HS-5 (cell line): Measurements from ENCODE around the gene RAB11FIP4.

Source experiments
- DNase-seq: peaks from one replicate; pipeline ENCODE4 v3.0.0-alpha.2; 2012; ENCODE audit warnings: low read depth

Gene RAB11FIP4

GRCh38 chr17:31386542-31387075, 4.9 kb upstream of the RAB11FIP4 start:
- DNase-seq, result no peak

DNA sequence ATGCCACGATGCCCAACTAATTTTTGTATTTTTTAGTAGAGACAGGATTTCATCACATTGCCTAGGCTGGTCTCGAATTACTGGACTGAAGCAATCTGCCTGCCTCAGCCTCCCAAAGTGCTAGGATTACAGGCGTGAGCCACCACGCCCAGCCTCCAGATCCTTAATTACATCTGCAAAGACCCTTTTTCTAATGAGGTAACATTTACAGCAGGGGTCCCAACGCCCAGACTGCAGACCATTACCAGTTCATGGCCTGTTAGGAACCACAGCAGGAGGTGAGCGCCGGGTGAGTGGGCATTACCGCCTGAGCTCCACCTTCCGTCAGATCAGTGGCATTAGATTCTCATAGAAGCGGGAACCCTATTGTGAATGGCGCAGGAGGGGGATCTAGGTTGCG, 4.0 kb upstream of the RAB11FIP4 start:
- no peak for DNase-seq

- no peak for DNase-seq
These were observed 3.1 kb upstream of the RAB11FIP4 start for GRCh38 chr17:31388351-31388750.

GRCh38 chr17:31388770-31389656, 2.5 kb upstream of the RAB11FIP4 start:
- no peak for DNase-seq

DNA sequence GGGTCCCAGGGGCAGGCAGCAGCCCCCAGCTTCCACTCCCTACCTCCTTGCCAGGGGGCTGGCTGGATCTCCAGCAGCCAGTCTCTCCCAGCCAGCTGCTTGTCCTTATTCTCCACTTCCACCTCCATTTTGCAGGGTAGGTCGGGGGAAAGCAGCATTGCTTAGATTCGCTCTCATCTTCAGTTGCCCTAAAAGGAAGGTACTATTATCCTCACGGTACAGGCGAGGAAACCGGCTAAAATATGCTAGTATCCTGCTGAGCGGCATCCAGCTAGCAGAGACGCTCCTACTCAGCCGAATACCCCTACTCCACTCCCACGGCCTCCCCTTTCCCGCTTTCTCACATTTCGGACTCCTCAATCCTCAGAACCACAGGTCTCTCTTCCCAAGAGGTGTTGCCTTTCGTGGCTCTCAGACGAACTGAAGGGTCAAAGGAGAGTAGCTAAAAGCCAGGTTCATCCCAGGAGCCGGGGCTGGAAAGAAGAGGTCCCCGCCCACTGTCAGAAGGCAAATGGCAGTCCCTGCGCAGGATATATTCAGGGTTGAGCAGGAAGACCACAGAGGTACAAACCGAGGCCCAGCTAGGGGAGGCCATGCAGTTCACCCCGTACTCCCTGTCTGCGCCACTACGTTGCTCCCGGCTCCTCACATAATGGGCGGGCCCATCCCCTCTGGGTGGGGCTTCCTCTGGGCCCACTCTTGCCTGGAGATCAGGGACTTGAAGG, 1.7 kb upstream of the RAB11FIP4 start:
- DNase-seq, result no peak

GRCh38 chr17:31390426-31390747, 1.1 kb upstream of the RAB11FIP4 start:
- no peak for DNase-seq

GRCh38 chr17:31390748-31391495, 553 bp upstream of the RAB11FIP4 start:
- DNase-seq, result no peak

- DNase-seq, result no peak
These were observed 754 bp downstream of the RAB11FIP4 start for GRCh38 chr17:31392002-31392855.

DNA sequence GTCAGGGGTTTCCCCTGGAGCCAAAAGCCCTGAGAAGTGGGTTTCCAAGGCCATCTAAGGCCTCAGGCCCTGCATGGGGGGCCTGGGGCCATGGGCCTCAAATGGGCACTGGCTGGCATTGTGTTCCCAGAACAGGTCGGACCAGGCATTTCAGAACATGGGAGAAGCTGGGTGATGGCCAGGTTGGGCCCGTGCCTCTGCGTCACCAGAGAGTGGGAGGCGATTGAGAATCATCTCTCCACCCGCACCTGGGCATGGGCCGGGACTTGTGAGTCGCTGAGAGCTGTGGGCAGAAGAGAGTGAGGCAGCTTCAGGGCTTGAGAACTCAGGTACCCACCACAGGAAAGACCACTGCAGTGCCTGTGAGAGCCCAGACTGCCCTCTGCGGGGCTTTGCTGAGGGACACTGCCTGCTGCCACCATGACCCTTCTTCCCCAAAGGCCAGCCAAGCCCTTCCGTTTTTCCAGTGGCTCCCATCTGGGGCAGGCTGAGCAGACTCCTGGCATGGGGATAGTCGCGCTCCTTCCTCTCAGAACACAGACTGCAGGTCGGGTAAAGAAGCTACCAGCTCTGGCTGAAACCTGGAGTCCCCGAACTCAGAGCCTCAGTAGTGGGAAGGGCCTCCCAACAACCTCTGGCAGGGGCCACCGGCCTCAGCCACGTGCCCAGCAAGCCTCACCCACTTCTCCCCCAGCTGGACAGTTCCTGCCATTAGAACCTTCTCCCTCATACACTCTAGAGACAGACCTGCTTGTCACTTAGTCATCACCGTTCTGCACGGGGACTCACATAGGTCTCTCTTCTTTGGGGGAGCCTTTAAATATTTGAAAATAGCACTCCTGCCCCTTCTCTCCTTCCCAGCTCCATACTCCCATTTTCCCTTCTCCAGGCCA, 1.6 kb downstream of the RAB11FIP4 start:
- DNase-seq, result no peak

- DNase-seq, result no peak
These were observed 2.3 kb downstream of the RAB11FIP4 start for GRCh38 chr17:31393749-31394146.

- no peak for DNase-seq
These were observed 3.1 kb downstream of the RAB11FIP4 start for GRCh38 chr17:31394544-31394943.

- DNase-seq, result no peak
These were observed 5.9 kb downstream of the RAB11FIP4 start for GRCh38 chr17:31397256-31397939.

GRCh38 chr17:31398381-31399311, 7.2 kb downstream of the RAB11FIP4 start:
- no peak for DNase-seq

DNA sequence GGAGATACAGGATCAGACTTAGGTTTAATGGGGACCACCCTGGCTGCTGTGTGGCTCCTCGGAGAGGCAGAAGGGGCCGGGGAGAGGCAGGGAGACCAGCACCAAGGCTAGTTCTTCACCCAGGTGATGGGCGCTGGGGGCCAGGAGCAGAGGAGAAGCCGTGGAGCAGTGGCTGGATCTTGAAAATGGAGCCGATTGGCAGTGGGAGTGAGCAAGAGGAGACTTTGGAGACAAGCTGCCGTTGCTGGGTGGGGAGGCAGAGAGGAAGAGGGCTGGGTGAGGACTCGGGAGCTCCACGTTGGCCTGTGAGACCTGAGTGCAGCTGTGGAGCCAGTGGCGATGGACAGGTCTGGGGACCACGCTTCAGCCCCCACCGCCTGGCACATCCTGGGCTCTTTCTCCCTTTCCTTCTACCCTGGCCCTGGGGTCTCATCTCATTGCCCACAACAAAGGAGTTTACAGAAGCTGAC, 9.0 kb downstream of the RAB11FIP4 start:
- DNase-seq, result no peak

DNA sequence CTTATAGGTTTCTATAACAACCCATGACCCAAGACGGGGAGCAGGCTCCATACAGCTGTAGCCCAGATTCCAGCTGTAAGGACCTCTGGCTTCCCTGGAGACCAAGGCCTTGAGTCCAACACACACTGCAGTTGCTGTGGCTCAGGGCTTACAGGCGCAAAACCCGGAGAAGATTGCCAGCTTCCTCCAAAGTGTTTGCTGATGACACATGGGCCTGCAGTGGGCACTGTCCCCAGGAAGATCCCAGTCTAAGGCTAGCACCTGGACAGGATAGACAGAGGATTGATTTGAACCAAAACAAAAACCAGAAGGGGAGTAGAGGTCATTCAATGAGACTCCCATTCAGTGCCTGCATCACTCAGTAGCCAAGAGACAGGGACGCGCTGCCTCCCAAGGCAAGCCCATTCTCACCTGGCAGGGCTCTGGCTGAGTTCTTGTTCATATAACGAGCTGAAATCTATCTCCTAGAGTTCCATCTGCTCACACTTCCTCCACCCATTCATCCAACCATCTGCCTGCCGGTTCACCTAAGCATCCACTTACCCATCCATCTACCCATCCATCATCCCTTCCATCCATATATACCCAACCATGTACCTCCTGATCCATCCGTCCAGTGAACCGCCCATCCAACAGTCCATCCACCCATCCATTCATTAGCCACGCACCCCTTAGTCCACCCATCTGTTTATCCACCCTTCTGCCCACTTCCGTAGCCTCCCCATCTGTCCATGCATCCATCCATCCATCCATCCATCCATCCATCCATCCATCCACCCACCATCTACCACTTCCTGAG, 10.2 kb downstream of the RAB11FIP4 start:
- no peak for DNase-seq

DNA sequence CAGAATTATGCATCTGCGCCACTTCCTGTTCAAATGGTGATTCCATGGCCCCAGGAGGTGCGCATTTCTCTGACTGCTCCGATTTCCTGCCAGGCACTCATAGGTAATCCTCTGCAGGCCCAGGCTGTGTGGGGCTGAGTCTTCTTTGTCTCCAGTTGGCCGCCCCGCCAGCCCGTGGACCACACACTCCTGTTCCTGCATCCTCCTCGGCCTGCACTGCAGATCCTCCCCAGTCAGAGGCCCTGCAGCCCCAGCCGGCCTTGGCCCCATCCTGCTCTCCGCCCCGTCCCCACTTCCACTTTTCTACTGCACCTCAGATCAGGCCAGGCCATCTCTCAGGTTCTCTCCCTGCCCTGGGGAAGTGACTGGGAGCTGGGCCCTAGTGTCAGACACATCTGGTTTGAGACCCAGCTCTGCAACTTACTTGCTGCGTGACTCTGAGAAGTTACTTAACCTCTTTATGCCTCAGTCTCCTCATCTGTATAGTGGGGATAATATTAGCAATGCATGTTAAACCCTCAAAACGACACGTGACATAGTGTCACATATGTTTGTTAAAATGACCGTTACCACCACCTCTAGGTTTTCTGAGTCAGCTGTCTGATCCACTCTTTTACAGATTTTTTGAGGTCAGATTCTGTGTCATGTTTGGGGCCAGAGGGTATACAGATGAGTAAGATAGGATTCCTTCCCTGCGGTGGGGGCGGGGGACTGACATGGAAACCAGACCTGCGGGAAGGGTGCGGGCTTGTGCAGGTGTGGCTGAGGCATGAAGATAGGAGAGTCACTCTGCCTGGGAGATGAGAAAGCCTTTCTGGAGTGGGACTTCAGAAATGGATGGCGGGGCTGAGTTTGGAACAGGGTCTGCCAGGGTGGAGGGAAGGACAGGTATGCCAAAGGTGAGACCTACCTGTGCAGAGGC, 12.8 kb downstream of the RAB11FIP4 start:
- no peak for DNase-seq
